ENCODE data around the gene ANO5.

- TF ChIP-seq, protein P1, sequence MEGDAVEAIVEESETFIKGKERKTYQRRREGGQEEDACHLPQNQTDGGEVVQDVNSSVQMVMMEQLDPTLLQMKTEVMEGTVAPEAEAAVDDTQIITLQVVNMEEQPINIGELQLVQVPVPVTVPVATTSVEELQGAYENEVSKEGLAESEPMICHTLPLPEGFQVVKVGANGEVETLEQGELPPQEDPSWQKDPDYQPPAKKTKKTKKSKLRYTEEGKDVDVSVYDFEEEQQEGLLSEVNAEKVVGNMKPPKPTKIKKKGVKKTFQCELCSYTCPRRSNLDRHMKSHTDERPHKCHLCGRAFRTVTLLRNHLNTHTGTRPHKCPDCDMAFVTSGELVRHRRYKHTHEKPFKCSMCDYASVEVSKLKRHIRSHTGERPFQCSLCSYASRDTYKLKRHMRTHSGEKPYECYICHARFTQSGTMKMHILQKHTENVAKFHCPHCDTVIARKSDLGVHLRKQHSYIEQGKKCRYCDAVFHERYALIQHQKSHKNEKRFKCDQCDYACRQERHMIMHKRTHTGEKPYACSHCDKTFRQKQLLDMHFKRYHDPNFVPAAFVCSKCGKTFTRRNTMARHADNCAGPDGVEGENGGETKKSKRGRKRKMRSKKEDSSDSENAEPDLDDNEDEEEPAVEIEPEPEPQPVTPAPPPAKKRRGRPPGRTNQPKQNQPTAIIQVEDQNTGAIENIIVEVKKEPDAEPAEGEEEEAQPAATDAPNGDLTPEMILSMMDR (IDR thresholded peaks at IDR 0.05; ENCODE audit: low read depth, low read length, poor library complexity, severe bottlenecking), result no peak
- no peak for TF ChIP-seq EZH2phosphoT487 (IDR thresholded peaks at IDR 0.05; ENCODE audit: borderline replicate concordance, low read length)
Measured at GRCh38 chr11:22193348-22194051, 615 bp downstream of the ANO5 start.

Measured in DOHH2 (cell line).